Peyer's patch (tissue), 4 donors: ENCODE measurements around the gene OR6S1.

Source experiments
- CTCF ChIP-seq, 6 experiments: fragments of 450-650 bp in 4 of 6; fragments of 200-600 bp in 2 of 6; sonication (generic) in 1 of 6; IDR thresholded peaks; one replicate each; pipeline ENCODE4 v1.5.1; 2017 to 2019; ENCODE audit warnings: antibody characterized with exemption in 6 of 6, mild to moderate bottlenecking in 3 of 6, moderate library complexity in 1 of 6
- POLR2A ChIP-seq, 2 donors: fragments of 450-650 bp; IDR thresholded peaks; one replicate each; pipeline ENCODE4 v1.5.1; 2017; ENCODE audit warnings: antibody characterized with exemption in 2 of 2, mild to moderate bottlenecking in 2 of 2, moderate library complexity in 2 of 2

GRCh38 chr14:20680843-20681347, 39.4 kb upstream of the OR6S1 start:
- TF ChIP-seq CTCF (IDR thresholded peaks at IDR 0.05) (no peak), POLR2A (IDR thresholded peaks at IDR 0.05) (no peak)
